ENCODE results near the gene MAP3K2. TPM values are rescaled to one million over a fixed set of nuclear protein-coding genes. Genes with fewer than 3 reads are reported as not detected.

Gene MAP3K2
- 14.1 and 38.4 TPM in 2 replicates for total RNA-seq

GRCh38 chr2:127387655-127388422 lies at the start of gene MAP3K2:
MAP3K2 (minus strand) TSS chr2:127387975; CDS start chr2:127343129, 44,846 bp downstream.

GRCh38 chr2:127418300-127419111 lies 30.7 kb upstream of the MAP3K2 start, which contains the start of gene PROC:
PROC (plus strand) TSS chr2:127418427; CDS start chr2:127419943, 1,516 bp downstream.

GRCh38 chr2:127293748-127294562 lies 93.8 kb downstream of the MAP3K2 start, which contains the start of gene ERCC3:
ERCC3 (minus strand) TSS chr2:127294144; CDS start chr2:127294081, 63 bp downstream.

Other genes starting within 250 kb of the MAP3K2 start
- 0.36 TPM in 1 of 2 replicates, not detected in the other for gene CYP27C1, start 167.7 kb downstream of the MAP3K2 start, total RNA-seq
- 17.1 and 18.8 TPM in 2 replicates for gene ERCC3, start 93.8 kb downstream of the MAP3K2 start, total RNA-seq
- gene PROC, start 30.5 kb upstream of the MAP3K2 start, total RNA-seq: not detected in 2 replicates
- 19.6 and 20.9 TPM in 2 replicates for gene IWS1, start 138.5 kb upstream of the MAP3K2 start, total RNA-seq
- gene MYO7B, start 147.7 kb upstream of the MAP3K2 start, total RNA-seq: 0.18 TPM in 1 of 2 replicates, not detected in the other

Data from cardiac atrium fibroblast (primary cell).